ENCODE data around the gene OSBPL1A.

DNA sequence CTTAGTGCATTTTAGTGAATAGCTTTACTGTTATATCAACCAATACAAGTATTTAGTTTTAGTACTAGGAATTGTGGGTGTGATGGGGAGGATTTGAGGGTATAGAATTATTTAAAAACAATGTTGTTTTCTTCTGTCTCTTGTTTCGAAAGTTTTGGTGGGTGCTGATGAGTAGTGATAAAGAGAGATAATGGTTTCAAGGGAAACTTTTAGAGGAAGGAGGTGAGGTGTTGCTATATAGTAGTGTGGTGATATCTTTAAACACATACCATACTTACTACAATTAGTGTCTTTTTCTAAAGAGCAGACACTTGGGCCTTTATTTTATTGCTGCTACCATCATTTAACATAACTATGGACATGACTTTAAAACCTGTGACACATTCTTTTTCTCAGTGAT, 39.3 kb upstream of the OSBPL1A start:
- TF ChIP-seq, protein P1, sequence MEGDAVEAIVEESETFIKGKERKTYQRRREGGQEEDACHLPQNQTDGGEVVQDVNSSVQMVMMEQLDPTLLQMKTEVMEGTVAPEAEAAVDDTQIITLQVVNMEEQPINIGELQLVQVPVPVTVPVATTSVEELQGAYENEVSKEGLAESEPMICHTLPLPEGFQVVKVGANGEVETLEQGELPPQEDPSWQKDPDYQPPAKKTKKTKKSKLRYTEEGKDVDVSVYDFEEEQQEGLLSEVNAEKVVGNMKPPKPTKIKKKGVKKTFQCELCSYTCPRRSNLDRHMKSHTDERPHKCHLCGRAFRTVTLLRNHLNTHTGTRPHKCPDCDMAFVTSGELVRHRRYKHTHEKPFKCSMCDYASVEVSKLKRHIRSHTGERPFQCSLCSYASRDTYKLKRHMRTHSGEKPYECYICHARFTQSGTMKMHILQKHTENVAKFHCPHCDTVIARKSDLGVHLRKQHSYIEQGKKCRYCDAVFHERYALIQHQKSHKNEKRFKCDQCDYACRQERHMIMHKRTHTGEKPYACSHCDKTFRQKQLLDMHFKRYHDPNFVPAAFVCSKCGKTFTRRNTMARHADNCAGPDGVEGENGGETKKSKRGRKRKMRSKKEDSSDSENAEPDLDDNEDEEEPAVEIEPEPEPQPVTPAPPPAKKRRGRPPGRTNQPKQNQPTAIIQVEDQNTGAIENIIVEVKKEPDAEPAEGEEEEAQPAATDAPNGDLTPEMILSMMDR (IDR thresholded peaks at IDR 0.05), result no peak
- TF ChIP-seq POLR2A (IDR thresholded peaks at IDR 0.05), result no peak

Data from lower leg skin (tissue), 3 donors.